ENCODE data around the gene SIPA1L3.

DNA sequence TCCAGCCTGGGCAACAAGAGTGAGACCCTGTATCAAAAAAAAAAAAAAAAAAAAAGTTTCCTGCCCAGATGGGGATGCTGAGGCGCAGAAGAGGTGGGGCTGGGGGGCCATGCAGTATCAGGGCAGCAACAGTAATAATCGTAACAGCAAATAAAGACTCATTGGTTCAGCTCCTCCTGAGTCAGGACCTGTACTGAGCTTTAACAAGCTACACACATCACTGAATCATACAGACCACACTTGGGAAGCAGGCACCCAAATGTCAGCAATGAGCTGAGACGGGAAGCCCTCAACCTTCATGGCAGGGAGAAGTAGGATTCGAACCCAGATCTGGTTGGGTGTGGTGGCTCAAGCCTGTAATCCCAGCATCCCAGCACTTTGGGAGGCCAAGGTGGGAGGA, 327.6 kb downstream of the SIPA1L3 start:
- no peak for TF ChIP-seq POLR2A (IDR thresholded peaks at IDR 0.05; ENCODE audit: low read length)
- no peak for TF ChIP-seq CHD4 (IDR thresholded peaks at IDR 0.05; ENCODE audit: borderline replicate concordance)
- no peak for TF ChIP-seq JUN (IDR thresholded peaks at IDR 0.05)
- no peak for TF ChIP-seq CTCF (IDR thresholded peaks at IDR 0.05)
- TF ChIP-seq TFCP2L1 (CRISPR knock-in tag; IDR thresholded peaks at IDR 0.05) = no peak
- TF ChIP-seq SMC3 (IDR thresholded peaks at IDR 0.05) = no peak
- no peak for TF ChIP-seq HMGXB4 (CRISPR knock-in tag; IDR thresholded peaks at IDR 0.05; ENCODE audit: borderline replicate concordance)
- no peak for TF ChIP-seq MAX (IDR thresholded peaks at IDR 0.05)
- TF ChIP-seq CBX8 (IDR thresholded peaks at IDR 0.05) = no peak
- no peak for TF ChIP-seq PBX3 (IDR thresholded peaks at IDR 0.05)
